ENCODE measurements around the gene RTL5. TPM values are rescaled to one million over a fixed set of nuclear protein-coding genes. Genes with fewer than 3 reads are reported as not detected.
"Not testable (repeated sequence)": the region's sequence is repeated elsewhere in the genome, so short reads cannot be mapped to it uniquely, and the experiment has no call there.

RTL5 gene
- 10 to 100 TPM; 22.1 to 23.7 (median 23.0) TPM for polyA plus RNA-seq (ENCODE audit: insufficient read length in 3 of 3)

GRCh38 chrX:72131317-72132294, at the start of gene RTL5:
RTL5 (minus strand) TSS chrX:72131915.
- DNase-seq (ENCODE audit: low read depth in 3 of 3, low spot score in 2 of 3), result peak in 2 of 3 donors; percentile 61 to 78

GRCh38 chrX:72180539-72180938, 48.8 kb upstream of the RTL5 start:
- no peak for DNase-seq (ENCODE audit: low read depth in 3 of 3, low spot score in 2 of 3)

- no peak for DNase-seq (ENCODE audit: low read depth in 3 of 3, low spot score in 2 of 3)
Measured at GRCh38 chrX:72176981-72177380, 45.3 kb upstream of the RTL5 start.

- not testable (repeated sequence) for DNase-seq (ENCODE audit: low read depth in 3 of 3, low spot score in 2 of 3)
Measured at GRCh38 chrX:72176289-72176688, 44.6 kb upstream of the RTL5 start.

GRCh38 chrX:72169008-72169728, 37.5 kb upstream of the RTL5 start:
- DNase-seq (ENCODE audit: low read depth in 3 of 3, low spot score in 2 of 3), result no peak

DNA sequence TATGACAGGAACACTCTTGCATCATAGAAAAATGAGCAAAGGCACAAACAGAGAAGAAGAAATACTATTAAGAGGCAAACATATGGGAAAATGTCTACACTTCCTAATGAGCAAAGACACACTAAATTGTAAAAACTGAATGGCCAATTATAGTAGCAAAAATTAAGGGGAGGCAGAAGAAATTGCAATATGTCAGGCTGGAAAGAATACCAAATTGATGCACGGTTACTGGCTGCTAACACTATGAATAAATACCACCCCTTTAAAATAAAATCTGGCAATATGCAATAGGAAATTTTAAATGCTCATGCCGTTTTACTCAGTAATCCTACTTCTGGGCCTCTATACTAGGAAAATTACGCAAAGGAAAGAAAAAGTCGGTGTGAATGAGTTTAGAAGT, 33.8 kb upstream of the RTL5 start:
- no peak for DNase-seq (ENCODE audit: low read depth in 3 of 3, low spot score in 2 of 3)

- DNase-seq (ENCODE audit: low read depth in 3 of 3, low spot score in 2 of 3), result no peak
Measured at GRCh38 chrX:72159769-72160168, 28.1 kb upstream of the RTL5 start.

GRCh38 chrX:72158773-72159172, 27.1 kb upstream of the RTL5 start:
- no peak for DNase-seq (ENCODE audit: low read depth in 3 of 3, low spot score in 2 of 3)

DNA sequence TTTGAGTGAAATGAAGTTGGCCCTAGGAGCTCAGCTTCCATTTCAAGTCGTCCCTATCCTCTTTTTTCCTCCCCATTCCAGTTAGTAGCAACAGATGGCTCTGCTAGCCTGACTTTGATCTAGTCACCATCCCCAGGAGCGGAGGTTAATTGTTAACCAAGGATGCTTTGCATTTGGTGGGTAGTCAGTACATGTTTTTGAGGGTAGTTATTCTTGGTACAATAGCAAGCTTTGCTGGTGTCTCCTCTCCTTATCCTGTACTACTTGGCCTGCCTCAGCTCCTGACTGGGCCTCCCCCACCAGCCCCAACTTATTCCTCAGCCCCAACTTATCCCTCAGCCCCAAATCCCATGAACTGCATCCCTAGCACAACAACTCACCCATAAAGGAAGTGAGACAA, 14.8 kb upstream of the RTL5 start:
- no peak for DNase-seq (ENCODE audit: low read depth in 3 of 3, low spot score in 2 of 3)

GRCh38 chrX:72145181-72145580, 13.5 kb upstream of the RTL5 start:
- DNase-seq (ENCODE audit: low read depth in 3 of 3, low spot score in 2 of 3), result no peak

GRCh38 chrX:72143609-72143907, 11.8 kb upstream of the RTL5 start:
- no peak for DNase-seq (ENCODE audit: low read depth in 3 of 3, low spot score in 2 of 3)

DNA sequence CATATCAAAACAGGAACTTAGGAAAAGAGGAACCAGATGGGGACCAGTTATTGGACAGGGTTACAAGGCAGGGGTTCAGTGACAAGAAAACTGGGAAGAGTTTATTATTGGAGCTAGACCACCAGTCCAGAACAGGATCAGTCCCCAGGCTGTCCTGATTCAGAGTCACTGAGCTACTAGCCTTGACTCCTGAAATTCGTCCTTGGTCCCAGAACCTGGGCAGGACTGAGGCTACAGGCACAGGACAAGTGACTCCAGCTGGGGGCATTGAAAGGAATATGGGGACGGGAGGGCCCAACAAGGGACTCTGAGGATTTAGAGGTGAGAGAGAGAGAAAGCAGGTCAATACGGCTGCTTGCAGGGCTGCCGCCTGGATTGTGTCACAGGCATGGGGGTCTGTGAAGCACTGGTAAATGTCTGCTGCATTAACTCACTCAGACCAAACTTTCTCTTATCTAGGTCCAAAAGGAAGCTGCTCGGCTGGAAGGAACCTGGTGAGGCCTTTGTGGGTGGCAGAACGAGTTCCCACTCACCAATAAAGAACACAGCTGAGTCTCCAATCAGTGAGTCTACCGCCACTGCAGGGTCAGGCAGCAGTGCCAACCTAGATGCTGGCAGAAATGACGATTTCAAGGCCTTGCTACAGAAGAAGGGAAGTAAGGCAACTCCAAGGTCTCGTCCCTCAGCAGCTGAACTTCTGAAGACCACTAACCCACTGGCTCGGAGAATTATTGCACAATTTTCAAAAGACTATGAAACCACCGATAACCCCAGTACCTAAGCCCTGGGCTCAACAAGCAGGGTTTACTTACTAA, 11.3 kb upstream of the RTL5 start:
- DNase-seq (ENCODE audit: low read depth in 3 of 3, low spot score in 2 of 3), result no peak

GRCh38 chrX:72142094-72142793, 10.5 kb upstream of the RTL5 start:
- no peak for DNase-seq (ENCODE audit: low read depth in 3 of 3, low spot score in 2 of 3)

- no peak for DNase-seq (ENCODE audit: low read depth in 3 of 3, low spot score in 2 of 3)
Measured at GRCh38 chrX:72141372-72142004, 9.8 kb upstream of the RTL5 start.

DNA sequence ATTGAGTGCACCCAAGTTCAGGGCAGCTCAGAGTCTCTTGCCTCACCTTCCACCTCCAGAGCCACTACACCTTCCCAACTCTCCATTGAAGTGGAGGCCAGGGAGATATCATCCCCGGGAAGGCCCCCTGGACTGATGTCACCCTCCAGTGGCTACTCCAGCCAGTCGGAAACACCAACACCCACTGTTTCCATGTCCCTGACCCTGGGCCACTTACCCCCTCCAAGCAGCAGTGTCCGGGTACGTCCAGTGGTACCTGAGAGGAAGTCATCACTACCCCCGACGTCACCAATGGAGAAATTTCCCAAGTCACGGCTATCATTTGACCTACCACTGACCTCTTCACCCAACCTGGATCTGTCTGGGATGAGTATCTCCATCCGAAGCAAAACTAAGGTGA, 7.8 kb upstream of the RTL5 start:
- no peak for DNase-seq (ENCODE audit: low read depth in 3 of 3, low spot score in 2 of 3)

- no peak for DNase-seq (ENCODE audit: low read depth in 3 of 3, low spot score in 2 of 3)
Measured at GRCh38 chrX:72137846-72138495, 6.3 kb upstream of the RTL5 start.

DNA sequence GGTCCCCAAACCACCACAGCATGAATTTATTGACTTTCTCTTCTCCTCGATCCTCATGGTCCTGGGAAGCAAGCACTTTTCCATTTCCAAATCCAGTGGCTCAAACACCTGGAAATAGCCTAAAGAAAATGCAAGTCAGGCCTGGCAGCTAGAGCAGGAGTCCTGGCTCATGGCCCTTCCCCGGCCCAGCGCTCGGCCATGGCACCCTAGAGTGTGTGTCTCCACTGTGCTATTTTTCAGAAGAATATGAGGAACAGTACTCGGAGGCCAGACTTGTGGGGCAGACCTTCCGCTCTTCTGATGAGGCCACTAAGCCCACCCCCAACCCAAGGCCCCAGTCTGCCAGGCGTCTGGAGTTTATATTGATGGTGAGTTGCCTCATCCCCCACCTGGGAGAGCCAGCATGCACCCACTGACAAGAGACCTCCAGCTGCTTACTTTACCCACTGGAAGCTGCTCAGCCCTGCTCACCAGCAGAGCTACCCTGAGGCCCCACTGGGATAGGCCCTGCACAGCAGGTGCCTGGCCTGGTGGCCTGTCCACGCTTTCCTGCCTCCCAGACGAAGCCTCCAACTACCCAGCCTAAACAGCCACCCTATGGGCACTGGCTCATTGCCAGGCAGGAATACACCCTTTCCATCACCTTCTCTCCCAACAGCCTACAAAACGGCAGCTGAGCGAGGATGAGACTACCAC, 2.3 kb upstream of the RTL5 start:
- DNase-seq (ENCODE audit: low read depth in 3 of 3, low spot score in 2 of 3), result no peak

DNA sequence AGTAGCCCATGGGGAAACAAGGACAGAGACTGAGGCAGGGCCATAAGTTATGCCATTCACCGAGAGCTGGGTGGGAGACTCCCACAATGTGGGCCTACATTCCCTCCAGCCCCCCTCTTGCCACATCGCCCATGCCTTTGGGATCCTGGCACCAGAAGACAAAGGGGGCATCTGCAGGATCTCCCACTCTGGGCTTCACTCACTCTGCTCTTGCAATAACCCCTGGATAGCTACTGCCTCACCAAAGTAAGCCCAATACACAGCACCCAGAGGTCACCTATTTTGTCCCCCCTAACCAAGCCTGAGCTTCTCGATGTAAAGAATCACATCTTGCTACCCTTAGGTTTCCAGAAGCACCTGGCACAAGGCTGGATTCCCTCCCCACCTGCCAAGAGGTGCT, 741 bp upstream of the RTL5 start:
- DNase-seq (ENCODE audit: low read depth in 3 of 3, low spot score in 2 of 3), result no peak

GRCh38 chrX:72130762-72131250, 909 bp downstream of the RTL5 start:
- DNase-seq (ENCODE audit: low read depth in 3 of 3, low spot score in 2 of 3), result no peak
